ENCODE results near the gene LYRM4. TPM values are rescaled to one million over a fixed set of nuclear protein-coding genes. Genes with fewer than 3 reads are reported as not detected.

Gene LYRM4
- total RNA-seq, 1 donor from 2014 or later, result 20.4 TPM

- no peaks in the 10 kb centered on the region for H3K27me3 ChIP-seq
- no peaks in the 10 kb centered on the region for H3K9me3 ChIP-seq
- H3K27ac ChIP-seq, result no peak overlapping the region
- no peaks in the 10 kb centered on the region for H3K36me3 ChIP-seq
- DNase-seq (no peak), ATAC-seq (no peak)
- no peak for TF ChIP-seq CTCF (IDR thresholded peaks at IDR 0.05)
- H3K4me1 ChIP-seq, result peaks cover 5% of the 10 kb centered on the region
- H3K4me3 ChIP-seq, result no peak overlapping the region
- intact Hi-C loops (cut with DNase I), result no loop called here
Observed at GRCh38 chr6:5128351-5128750, 132.4 kb downstream of the LYRM4 start.

- no peaks in the 10 kb centered on the region for H3K9me3 ChIP-seq
- H3K4me1 ChIP-seq, result no peaks in the 10 kb centered on the region
- H3K36me3 ChIP-seq, result no peaks in the 10 kb centered on the region
- no peak overlapping the region for H3K4me3 ChIP-seq
- intact Hi-C loops (cut with DNase I), result no loop called here
- no peak for ATAC-seq
- no peak for DNase-seq
- H3K27ac ChIP-seq, result no peak overlapping the region
- no peaks in the 10 kb centered on the region for H3K27me3 ChIP-seq
- no peak for TF ChIP-seq CTCF (IDR thresholded peaks at IDR 0.05)
Observed at GRCh38 chr6:5127106-5127687, 133.6 kb downstream of the LYRM4 start.

GRCh38 chr6:5126214-5126613, 134.5 kb downstream of the LYRM4 start:
- H3K27ac ChIP-seq, result no peak overlapping the region
- no peaks in the 10 kb centered on the region for H3K4me1 ChIP-seq
- H3K36me3 ChIP-seq, result no peaks in the 10 kb centered on the region
- no peaks in the 10 kb centered on the region for H3K9me3 ChIP-seq
- H3K4me3 ChIP-seq, result no peak overlapping the region
- intact Hi-C loops (cut with DNase I), result no loop called here
- no peaks in the 10 kb centered on the region for H3K27me3 ChIP-seq
- DNase-seq (no peak), ATAC-seq (no peak)
- no peak for TF ChIP-seq CTCF (IDR thresholded peaks at IDR 0.05)

GRCh38 chr6:5125152-5126006, 135.4 kb downstream of the LYRM4 start:
- H3K9me3 ChIP-seq, result no peaks in the 10 kb centered on the region
- H3K27ac ChIP-seq, result no peak overlapping the region
- TF ChIP-seq CTCF (IDR thresholded peaks at IDR 0.05), result no peak
- no peaks in the 10 kb centered on the region for H3K36me3 ChIP-seq
- no peak for DNase-seq
- H3K4me3 ChIP-seq, result no peak overlapping the region
- H3K27me3 ChIP-seq, result no peaks in the 10 kb centered on the region
- peak; percentile 75 for ATAC-seq
- H3K4me1 ChIP-seq, result no peaks in the 10 kb centered on the region
- intact Hi-C loops (cut with DNase I), result no loop called here

GRCh38 chr6:5124526-5124925, 136.2 kb downstream of the LYRM4 start:
- TF ChIP-seq CTCF (IDR thresholded peaks at IDR 0.05), result no peak
- no peaks in the 10 kb centered on the region for H3K9me3 ChIP-seq
- H3K27ac ChIP-seq, result no peak overlapping the region
- H3K4me1 ChIP-seq, result no peaks in the 10 kb centered on the region
- intact Hi-C loops (cut with DNase I), result no loop called here
- no peaks in the 10 kb centered on the region for H3K36me3 ChIP-seq
- H3K4me3 ChIP-seq, result no peak overlapping the region
- H3K27me3 ChIP-seq, result no peaks in the 10 kb centered on the region
- DNase-seq, result no peak
- no peak for ATAC-seq

All from upper lobe of right lung (tissue), 1 donor.